Ishikawa (cell line): ENCODE measurements around the gene PHOX2B.

ENCODE experiments used
- CEBPB ChIP-seq: IDR thresholded peaks from 2 replicates; pipeline ENCODE4 v1.6.1; 2012
- EGR1 ChIP-seq: IDR thresholded peaks from 2 replicates; pipeline ENCODE4 v1.6.1; 2012
- RAD21 ChIP-seq: IDR thresholded peaks from 2 replicates; pipeline ENCODE4 v1.6.1; 2012; ENCODE audit warnings: low read depth
- REST ChIP-seq: IDR thresholded peaks from 2 replicates; pipeline ENCODE4 v1.6.1; 2012; ENCODE audit warnings: low read depth, mild to moderate bottlenecking
- TCF12 ChIP-seq: IDR thresholded peaks from 2 replicates; pipeline ENCODE4 v1.6.1; 2012; ENCODE audit warnings: low read depth
- ZBTB7A ChIP-seq: IDR thresholded peaks from 2 replicates; pipeline ENCODE4 v1.6.1; 2012; ENCODE audit warnings: low read depth

GRCh38 chr4:41748074-41748570 lies 403 bp downstream of the PHOX2B start:
- no peak for TF ChIP-seq REST
- TF ChIP-seq CEBPB = no peak
- no peak for TF ChIP-seq EGR1
- no peak for TF ChIP-seq ZBTB7A
- no peak for TF ChIP-seq RAD21
- TF ChIP-seq TCF12 = no peak
